Fibroblast of lung (primary cell): ENCODE measurements around the gene RASGEF1B. TPM values are rescaled to one million over a fixed set of nuclear protein-coding genes. Genes with fewer than 3 reads are reported as not detected.

Source experiments
- DNase-seq, 2 donors: peaks; one replicate each; pipeline versions ENCODE4 v3.0.0 to v3.0.0-alpha.2; 2010; ENCODE audit warnings: low read depth in 2 of 2
- H2AFZ ChIP-seq: 2 replicates; pipeline ENCODE4 v1.5.1; 2012; ENCODE audit warnings: low read length, control low read depth, inconsistent platforms
- H3K27ac ChIP-seq: 2 replicates; pipeline ENCODE4 v1.5.1; 2011; ENCODE audit warnings: low read length, control low read depth; ENCODE audit not compliant: insufficient read depth
- H3K27me3 ChIP-seq: 2 replicates; pipeline ENCODE4 v1.5.1; 2011; ENCODE audit warnings: mild to moderate bottlenecking, low read length; ENCODE audit not compliant: control insufficient read depth, insufficient read depth
- H3K36me3 ChIP-seq: 2 replicates; pipeline ENCODE4 v1.5.1; 2011; ENCODE audit warnings: low read length; ENCODE audit not compliant: control insufficient read depth, insufficient read depth
- H3K4me1 ChIP-seq: 2 replicates; pipeline ENCODE4 v1.5.1; 2011; ENCODE audit warnings: low read length; ENCODE audit not compliant: control insufficient read depth, insufficient read depth; ENCODE audit errors: extremely low read depth
- H3K4me2 ChIP-seq: 2 replicates; pipeline ENCODE4 v1.5.1; 2011; ENCODE audit warnings: low read length, control low read depth; ENCODE audit not compliant: insufficient read depth; ENCODE audit errors: extremely low read depth
- H3K4me3 ChIP-seq, 4 experiments: fragments of 200-600 bp in 1 of 4; sonication (generic) in 1 of 4; replicated peaks in 1 of 4; 2 replicates each; pipeline ENCODE4 v1.5.1; 2011 to 2016; ENCODE audit warnings: low read length in 4 of 4, low read depth in 3 of 4, mild to moderate bottlenecking in 3 of 4, control low read depth in 2 of 4, inconsistent platforms in 1 of 4, mixed read lengths in 1 of 4; ENCODE audit not compliant: insufficient read depth in 1 of 4; ENCODE audit errors: control extremely low read depth in 1 of 4
- H3K79me2 ChIP-seq: 2 replicates; pipeline ENCODE4 v1.5.1; 2012; ENCODE audit warnings: mild to moderate bottlenecking, low read length, inconsistent platforms; ENCODE audit not compliant: control insufficient read depth, insufficient read depth
- H3K9ac ChIP-seq: 2 replicates; pipeline ENCODE4 v1.5.1; 2011; ENCODE audit warnings: mild to moderate bottlenecking, low read length, control low read depth; ENCODE audit not compliant: insufficient read depth
- H3K9me3 ChIP-seq: 2 replicates; pipeline ENCODE4 v1.5.1; 2012; ENCODE audit warnings: low read depth, low read length; ENCODE audit not compliant: control insufficient read depth, insufficient read depth
- H4K20me1 ChIP-seq: 2 replicates; pipeline ENCODE4 v1.5.1; 2011; ENCODE audit warnings: low read length; ENCODE audit not compliant: control insufficient read depth, insufficient read depth; ENCODE audit errors: extremely low read depth
- CTCF ChIP-seq, 2 donors: IDR thresholded peaks in 1 of 2; conservative IDR thresholded peaks in 1 of 2; 1 replicate in 1 of 2; 2 replicates in 1 of 2; pipeline ENCODE4 v1.5.1; 2011 to 2012; ENCODE audit warnings: low read length in 2 of 2, control low read depth in 1 of 2, inconsistent platforms in 1 of 2, low read depth in 1 of 2, mild to moderate bottlenecking in 1 of 2
- EZH2 ChIP-seq: IDR thresholded peaks from 2 replicates; pipeline ENCODE4 v1.5.1; 2012; ENCODE audit warnings: low read length, control low read depth, mild to moderate bottlenecking; ENCODE audit errors: missing control alignments
- polyA plus RNA-seq, 2 donors: library from polyadenylated mRNA; depleted of rRNA in 1 of 2; stranded (reverse) in 1 of 2; unstranded in 1 of 2; fragments of >200 nt; gene quantifications; 2 replicates each; pipeline ENCODE4 v1.2.1, GENCODE V29; 2011 to 2012; ENCODE audit warnings: missing spikeins in 1 of 2
- total RNA-seq: library from RNA; depleted of rRNA; stranded (reverse); fragments of >200 nt; gene quantifications from 2 replicates; pipeline ENCODE4 v1.2.1, GENCODE V29; 2014

RASGEF1B gene
- total and polyA plus RNA-seq, 2 donors (not counting 1 experiment from before 2014, with no cell fraction given), result 0.02 to 0.33 TPM

- Histone ChIP-seq H3K4me1 (no peaks in the 10 kb centered on the region), H3K4me3 (no peak overlapping the region), H3K79me2 (no peaks in the 10 kb centered on the region), H4K20me1 (no peaks in the 10 kb centered on the region), H3K27ac (no peak overlapping the region), H3K9ac (no peak overlapping the region), H3K4me2 (no peak overlapping the region), H3K36me3 (no peaks in the 10 kb centered on the region), H3K9me3 (no peaks in the 10 kb centered on the region), H2AFZ (no peak overlapping the region), H3K27me3 (no peaks in the 10 kb centered on the region)
- DNase-seq, result no peak
- TF ChIP-seq CTCF (conservative IDR thresholded peaks at IDR 0.05 in 1 of 2, IDR thresholded peaks at IDR 0.05 in 1 of 2; ENCODE audit: low read depth in 1 of 2, low read length in 2 of 2) (no peak), EZH2 (no peak)
These were observed 28.1 kb upstream of the RASGEF1B start for GRCh38 chr4:81499840-81500239.

- Histone ChIP-seq H3K36me3 (no peaks in the 10 kb centered on the region), H3K9ac (no peak overlapping the region), H3K4me1 (no peaks in the 10 kb centered on the region), H2AFZ (no peak overlapping the region), H3K27me3 (no peaks in the 10 kb centered on the region), H3K4me3 (no peak overlapping the region), H3K27ac (no peak overlapping the region), H4K20me1 (no peaks in the 10 kb centered on the region), H3K79me2 (no peaks in the 10 kb centered on the region), H3K9me3 (no peaks in the 10 kb centered on the region), H3K4me2 (no peak overlapping the region)
- TF ChIP-seq EZH2 (no peak), CTCF (conservative IDR thresholded peaks at IDR 0.05 in 1 of 2, IDR thresholded peaks at IDR 0.05 in 1 of 2; ENCODE audit: low read depth in 1 of 2, low read length in 2 of 2) (no peak)
- DNase-seq, result no peak
These were observed 26.9 kb upstream of the RASGEF1B start for GRCh38 chr4:81498551-81499099.

- Histone ChIP-seq H3K4me2 (no peak overlapping the region), H3K9ac (no peak overlapping the region), H3K27ac (no peak overlapping the region), H3K4me1 (no peaks in the 10 kb centered on the region), H3K27me3 (no peaks in the 10 kb centered on the region), H3K36me3 (no peaks in the 10 kb centered on the region), H3K4me3 (no peak overlapping the region), H4K20me1 (no peaks in the 10 kb centered on the region), H3K79me2 (no peaks in the 10 kb centered on the region), H3K9me3 (no peaks in the 10 kb centered on the region), H2AFZ (no peak overlapping the region)
- TF ChIP-seq CTCF (conservative IDR thresholded peaks at IDR 0.05 in 1 of 2, IDR thresholded peaks at IDR 0.05 in 1 of 2; ENCODE audit: low read depth in 1 of 2, low read length in 2 of 2) (no peak), EZH2 (no peak)
- no peak for DNase-seq
These were observed 26.3 kb upstream of the RASGEF1B start for GRCh38 chr4:81498046-81498445.
